GM18511 (cell line): ENCODE data around the gene SYT13.

ENCODE experiments used
- ATAC-seq: cut with Tn5 transposase; IDR thresholded peaks from one replicate; pipeline ENCODE4 v1.9.1; 2021; ENCODE audit warnings: mild to moderate bottlenecking, moderate library complexity; ENCODE audit not compliant: unreplicated experiment

Gene SYT13

GRCh38 chr11:45313171-45313865 is 27.2 kb upstream of the SYT13 start:
- no peak for ATAC-seq

- no peak for ATAC-seq
These were observed 19.9 kb upstream of the SYT13 start for GRCh38 chr11:45305874-45306623.

GRCh38 chr11:45304992-45305335 is 18.8 kb upstream of the SYT13 start:
- ATAC-seq: no peak

- ATAC-seq: peak; percentile 51
These were observed 18.2 kb upstream of the SYT13 start for GRCh38 chr11:45304111-45304991.

GRCh38 chr11:45303316-45303715 is 17.2 kb upstream of the SYT13 start:
- ATAC-seq: no peak

- no peak for ATAC-seq
These were observed 15.6 kb upstream of the SYT13 start for GRCh38 chr11:45301537-45302246.

- ATAC-seq: no peak
These were observed 14.6 kb upstream of the SYT13 start for GRCh38 chr11:45300715-45301114.

- ATAC-seq: no peak
These were observed 12.6 kb upstream of the SYT13 start for GRCh38 chr11:45298718-45299117.

- ATAC-seq: no peak
These were observed 9.9 kb upstream of the SYT13 start for GRCh38 chr11:45296075-45296474.

GRCh38 chr11:45294499-45294898 is 8.4 kb upstream of the SYT13 start:
- no peak for ATAC-seq

GRCh38 chr11:45293566-45294192 is 7.5 kb upstream of the SYT13 start:
- ATAC-seq: peak; percentile 71

GRCh38 chr11:45290586-45290985 is 4.4 kb upstream of the SYT13 start:
- ATAC-seq: no peak

GRCh38 chr11:45289369-45289768 is 3.2 kb upstream of the SYT13 start:
- no peak for ATAC-seq

GRCh38 chr11:45288339-45288738 is 2.2 kb upstream of the SYT13 start:
- ATAC-seq: no peak

- no peak for ATAC-seq
These were observed 1.3 kb upstream of the SYT13 start for GRCh38 chr11:45287316-45287903.

GRCh38 chr11:45285250-45285828 is 802 bp downstream of the SYT13 start:
- ATAC-seq: no peak

- ATAC-seq: no peak
These were observed 4.1 kb downstream of the SYT13 start for GRCh38 chr11:45282081-45282480.

GRCh38 chr11:45280449-45280848 is 5.7 kb downstream of the SYT13 start:
- no peak for ATAC-seq

- no peak for ATAC-seq
These were observed 6.5 kb downstream of the SYT13 start for GRCh38 chr11:45279645-45280044.

- no peak for ATAC-seq
These were observed 7.4 kb downstream of the SYT13 start for GRCh38 chr11:45278714-45279113.
